ENCODE measurements around the gene C22orf42. TPM values are rescaled to one million over a fixed set of nuclear protein-coding genes. Genes with fewer than 3 reads are reported as not detected.
"Not testable (repeated sequence)": the region's sequence is repeated elsewhere in the genome, so short reads cannot be mapped to it uniquely, and the experiment has no call there.

C22orf42 gene
- total and polyA plus RNA-seq, 7 donors = not detected

- WGBS, 2 donors = 88 to 91% methylated on average over 8 of the region's 8 CpGs
- not testable (repeated sequence) for DNase-seq
Observed at GRCh38 chr22:32147128-32147527, 12.0 kb downstream of the C22orf42 start.

GRCh38 chr22:32144496-32145274 lies 14.4 kb downstream of the C22orf42 start:
- no peak overlapping the region for H3K27ac ChIP-seq
- no peaks in the 10 kb centered on the region for H3K4me1 ChIP-seq
- no peaks in the 10 kb centered on the region for H3K27me3 ChIP-seq
- no peak for TF ChIP-seq POLR2A (IDR thresholded peaks at IDR 0.05)
- no peak for TF ChIP-seq EP300 (IDR thresholded peaks at IDR 0.05)
- TF ChIP-seq POLR2AphosphoS5 (IDR thresholded peaks at IDR 0.05) = no peak
- no peak for TF ChIP-seq CTCF (IDR thresholded peaks at IDR 0.05)
- intact Hi-C loops (cut with DNase I) = no loop called here
- DNase-seq = no peak
- H3K36me3 ChIP-seq = no peaks in the 10 kb centered on the region
- H3K9me3 ChIP-seq = no peaks in the 10 kb centered on the region
- no peak overlapping the region for H3K4me3 ChIP-seq
- 56 to 77% methylated on average over 6 of the region's 6 CpGs for WGBS, 2 donors

More at GRCh38 chr22:32147128-32147527, 12.0 kb downstream of the C22orf42 start:
- H3K4me1 ChIP-seq; H3K4me3 ChIP-seq; H3K9me3 ChIP-seq; H3K27me3 ChIP-seq; H3K27ac ChIP-seq; H3K36me3 ChIP-seq; intact Hi-C loops (cut with DNase I): not testable (repeated sequence)

GRCh38 chr22:32142600-32142999 lies 16.5 kb downstream of the C22orf42 start:
- Histone ChIP-seq H3K27me3 (no peaks in the 10 kb centered on the region), H3K36me3 (no peaks in the 10 kb centered on the region), H3K27ac (no peak overlapping the region), H3K9me3 (no peaks in the 10 kb centered on the region), H3K4me1 (no peaks in the 10 kb centered on the region), H3K4me3 (no peak overlapping the region)
- no peak for DNase-seq
- TF ChIP-seq CTCF (IDR thresholded peaks at IDR 0.05) (no peak), POLR2AphosphoS5 (IDR thresholded peaks at IDR 0.05) (no peak), EP300 (IDR thresholded peaks at IDR 0.05) (no peak), POLR2A (IDR thresholded peaks at IDR 0.05) (no peak)
- intact Hi-C loops (cut with DNase I) = no loop called here

DNA sequence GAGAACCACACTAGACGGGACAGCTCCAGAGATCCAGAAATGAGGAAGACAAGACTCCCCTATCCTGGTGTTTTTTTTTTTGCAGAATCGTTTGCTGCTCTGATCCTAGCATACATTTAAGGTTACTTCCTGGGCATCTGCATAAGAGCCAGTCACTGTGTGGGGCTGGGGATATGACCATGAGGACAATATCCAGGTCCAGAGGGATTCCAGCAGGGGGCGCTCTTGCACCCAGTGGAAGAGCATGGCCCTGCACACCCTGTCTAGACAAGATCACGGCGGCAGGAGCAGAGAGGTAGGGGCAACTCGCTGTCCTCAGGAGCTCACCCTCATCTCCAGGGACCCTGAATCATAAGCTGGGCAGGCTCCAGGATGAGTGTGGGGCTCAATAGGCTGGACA lies 18.4 kb downstream of the C22orf42 start:
- H3K4me1 ChIP-seq; H3K4me3 ChIP-seq; H3K27ac ChIP-seq; H3K36me3 ChIP-seq; intact Hi-C loops (cut with DNase I); DNase-seq; H3K9me3 ChIP-seq; H3K27me3 ChIP-seq: not testable (repeated sequence)
- 42 to 58% methylated on average over 6 of the region's 6 CpGs for WGBS, 2 donors

DNA sequence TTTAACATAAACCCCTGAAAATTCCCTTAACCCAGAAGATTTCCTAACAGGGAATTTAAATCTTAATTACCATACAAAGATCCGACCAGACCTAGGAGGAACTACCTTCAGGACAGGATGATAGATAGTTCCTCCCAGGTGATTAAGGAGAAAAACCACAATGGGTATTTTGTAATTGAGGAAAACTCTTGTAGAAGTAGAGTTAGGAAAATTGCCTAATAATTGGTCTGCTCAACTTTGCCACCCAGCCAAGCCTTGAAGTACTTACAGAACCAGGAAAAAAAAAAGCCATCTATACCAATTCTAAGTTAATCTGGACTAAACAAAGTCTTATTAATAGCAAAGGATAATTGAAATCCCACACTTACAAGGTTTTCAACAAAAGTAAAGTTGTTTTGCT lies 20.5 kb downstream of the C22orf42 start:
- H3K4me3 ChIP-seq; H3K9me3 ChIP-seq; H3K27me3 ChIP-seq; intact Hi-C loops (cut with DNase I); DNase-seq; H3K36me3 ChIP-seq; H3K27ac ChIP-seq; H3K4me1 ChIP-seq: not testable (repeated sequence)
- WGBS, 2 donors = 61 to 77% methylated on average over 1 of the region's 1 CpG

- WGBS, 2 donors = 24 to 49% methylated on average over 16 of the region's 16 CpGs
- intact Hi-C loops (cut with DNase I); H3K27me3 ChIP-seq; DNase-seq; H3K4me1 ChIP-seq; H3K27ac ChIP-seq; H3K9me3 ChIP-seq; H3K36me3 ChIP-seq: not testable (repeated sequence)
- H3K4me3 ChIP-seq = peak overlapping the region in 2 of 4 donors; percentile 5 to 15
Observed at GRCh38 chr22:32137731-32138324, 21.3 kb downstream of the C22orf42 start.

DNA sequence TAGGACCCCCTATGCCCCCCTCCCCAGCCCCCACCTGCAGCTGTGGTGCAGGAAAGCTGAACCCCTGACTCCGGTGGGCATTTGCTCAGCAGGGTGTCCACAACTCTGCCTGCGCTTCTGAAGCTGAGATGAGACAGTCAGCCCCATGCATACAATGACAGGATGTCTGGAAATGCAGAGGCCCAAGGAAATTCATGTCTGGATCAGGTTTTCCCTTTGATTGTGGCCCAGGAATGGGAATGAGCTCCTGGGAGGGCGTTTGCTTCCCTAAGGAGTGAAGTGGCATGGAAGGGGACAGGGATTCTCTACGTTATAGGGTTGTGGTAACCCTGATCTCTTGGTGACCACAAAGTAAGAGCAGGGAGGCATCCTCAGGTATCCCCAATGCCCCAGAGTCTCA lies 22.2 kb downstream of the C22orf42 start:
- H3K27me3 ChIP-seq; H3K36me3 ChIP-seq; H3K27ac ChIP-seq; H3K4me3 ChIP-seq; intact Hi-C loops (cut with DNase I); H3K9me3 ChIP-seq; H3K4me1 ChIP-seq; DNase-seq: not testable (repeated sequence)
- 86 to 90% methylated on average over 4 of the region's 4 CpGs for WGBS, 2 donors

GRCh38 chr22:32135958-32136357 lies 23.1 kb downstream of the C22orf42 start:
- H3K4me3 ChIP-seq; H3K27ac ChIP-seq; DNase-seq; H3K9me3 ChIP-seq; H3K4me1 ChIP-seq; H3K36me3 ChIP-seq; H3K27me3 ChIP-seq; intact Hi-C loops (cut with DNase I): not testable (repeated sequence)
- 26 to 70% methylated on average over 3 of the region's 3 CpGs for WGBS, 2 donors

DNA sequence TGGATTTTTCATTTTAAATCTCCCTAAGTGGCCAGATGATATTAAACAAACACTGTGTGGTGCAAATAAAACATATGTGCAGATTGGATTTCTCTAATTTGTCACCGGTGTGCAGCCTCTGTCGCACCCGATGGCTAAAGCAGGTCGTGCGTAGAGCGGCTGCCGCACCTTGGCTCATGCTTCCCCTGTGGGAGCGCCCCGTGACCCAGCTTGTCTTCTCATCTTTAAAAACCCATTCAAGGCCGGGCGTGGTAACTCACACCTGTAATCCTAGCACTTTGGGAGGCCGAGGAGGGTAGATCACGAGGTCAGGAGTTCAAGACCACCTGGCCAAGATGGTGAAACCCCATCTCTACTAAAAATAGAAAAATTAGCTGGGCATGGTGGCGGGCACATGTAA lies 24.3 kb downstream of the C22orf42 start:
- H3K4me3 ChIP-seq; H3K27ac ChIP-seq; intact Hi-C loops (cut with DNase I); H3K4me1 ChIP-seq; DNase-seq; H3K36me3 ChIP-seq; H3K27me3 ChIP-seq; H3K9me3 ChIP-seq: not testable (repeated sequence)
- WGBS, 2 donors = 60 to 86% methylated on average over 14 of the region's 14 CpGs

Measured in sigmoid colon (tissue), 7 donors.